ENCODE data around the gene METTL1.

GRCh38 chr12:57740656-57741412 lies 31.1 kb downstream of the METTL1 start:
- no peak for TF ChIP-seq GATA2 (IDR thresholded peaks at IDR 0.05; ENCODE audit: low read depth, low read length)
- TF ChIP-seq GATA3 (IDR thresholded peaks at IDR 0.05; ENCODE audit: low read depth, low read length) = no peak
